Endothelial cell of umbilical vein (primary cell): Measurements from ENCODE around the gene GPATCH11. TPM values are rescaled to one million over a fixed set of nuclear protein-coding genes. Genes with fewer than 3 reads are reported as not detected.

Experiments
- BruUV-seq: library from RNA; stranded (reverse); fragments of 400-500 nt; replicated peaks from 2 replicates; lab custom pipeline; 2021; lab: Mats Ljungman, UMichigan
- CTCF ChIA-PET: fragments of 300-600, 350-600 bp; sonication (Branson Sonifier 250); formaldehyde crosslinking; loops from one replicate; lab custom pipeline; 2021; ENCODE audit warnings: antibody characterized with exemption, inconsistent platforms; lab: Charles Lee
- POLR2A ChIA-PET: fragments of 300-600, 350-600 bp; sonication (Branson Sonifier 250); formaldehyde crosslinking; loops from one replicate; lab custom pipeline; 2021; ENCODE audit warnings: antibody characterized with exemption, inconsistent platforms; lab: Charles Lee
- DNase-seq: peaks from one replicate; pipeline ENCODE4 v3.0.0-alpha.2; 2011; ENCODE audit warnings: low read depth, low spot score
- FAIRE-seq: peaks from 2 replicates; lab custom pipeline; 2011; peaks lifted over from hg19 to GRCh38; lab: Jason Lieb, UNC
- H2AFZ ChIP-seq: 2 replicates; pipeline ENCODE4 v1.6.0; 2012; ENCODE audit warnings: low read depth, low read length, control low read depth, inconsistent platforms
- H3K27ac ChIP-seq: 2 replicates; pipeline ENCODE4 v1.5.1; 2011; ENCODE audit warnings: low read depth, mild to moderate bottlenecking, control low read depth, low read length, moderate library complexity; ENCODE audit not compliant: insufficient read depth
- H3K27me3 ChIP-seq, 2 experiments: 2 replicates each; pipeline versions ENCODE4 v1.6.0 to v1.6.1; 2011; ENCODE audit warnings: low read length in 2 of 2, mixed read lengths in 1 of 2; ENCODE audit not compliant: control insufficient read depth in 2 of 2, insufficient read depth in 2 of 2
- H3K36me3 ChIP-seq, 2 experiments: 2 replicates in 1 of 2; 3 replicates in 1 of 2; pipeline ENCODE4 v1.5.1; 2011; ENCODE audit warnings: low read length in 2 of 2, mild to moderate bottlenecking in 1 of 2, moderate library complexity in 1 of 2; ENCODE audit not compliant: control insufficient read depth in 2 of 2, insufficient read depth in 2 of 2; ENCODE audit errors: extremely low read depth in 1 of 2
- H3K4me1 ChIP-seq: 3 replicates; pipeline ENCODE4 v1.5.1; 2011; ENCODE audit warnings: mild to moderate bottlenecking, low read length; ENCODE audit not compliant: control insufficient read depth, insufficient read depth; ENCODE audit errors: extremely low read depth
- H3K4me2 ChIP-seq: 2 replicates; pipeline ENCODE4 v1.6.1; 2011; ENCODE audit warnings: low read length, control low read depth, mixed read lengths; ENCODE audit not compliant: insufficient read depth
- H3K4me3 ChIP-seq, 3 experiments: fragments of 200-600 bp in 1 of 3; sonication (generic), shearing (Covaris generic) in 1 of 3; replicated peaks in 1 of 3; 2 replicates each; pipeline ENCODE4 v1.5.1; 2011 to 2016; ENCODE audit warnings: control low read depth in 3 of 3, low read length in 3 of 3, mild to moderate bottlenecking in 2 of 3, inconsistent platforms in 1 of 3, low read depth in 1 of 3, moderate library complexity in 1 of 3; ENCODE audit not compliant: insufficient read depth in 1 of 3
- H3K79me2 ChIP-seq: 2 replicates; pipeline ENCODE4 v1.6.0; 2012; ENCODE audit warnings: low read length, inconsistent platforms; ENCODE audit not compliant: control insufficient read depth, insufficient read depth
- H3K9ac ChIP-seq: replicated peaks from 2 replicates; pipeline ENCODE3; 2011; ENCODE audit warnings: low read length, control low read depth; ENCODE audit not compliant: insufficient read depth; ENCODE audit errors: extremely low read depth
- H3K9me1 ChIP-seq: replicated peaks from 3 replicates; pipeline ENCODE4 v1.6.0; 2011; ENCODE audit warnings: mild to moderate bottlenecking, low read length; ENCODE audit not compliant: control insufficient read depth, insufficient read depth; ENCODE audit errors: extremely low read depth
- H3K9me3 ChIP-seq: replicated peaks from 2 replicates; pipeline ENCODE4 v1.5.1; 2012; ENCODE audit warnings: low read length, inconsistent platforms; ENCODE audit not compliant: control insufficient read depth, insufficient read depth
- H4K20me1 ChIP-seq: replicated peaks from 2 replicates; pipeline ENCODE3; 2011; ENCODE audit warnings: mild to moderate bottlenecking, low read length; ENCODE audit not compliant: control insufficient read depth, insufficient read depth; ENCODE audit errors: extremely low read depth
- FOS ChIP-seq: IDR thresholded peaks from 2 replicates; pipeline ENCODE4 v1.6.1; 2011; ENCODE audit warnings: mild to moderate bottlenecking, low read length, moderate library complexity, borderline replicate concordance; ENCODE audit not compliant: insufficient read depth
- GATA2 ChIP-seq: IDR thresholded peaks from 2 replicates; pipeline ENCODE4 v1.7.0; 2011; ENCODE audit warnings: low read depth, mild to moderate bottlenecking, moderate library complexity, mixed read lengths, low read length; ENCODE audit not compliant: insufficient read length, insufficient read depth
- JUN ChIP-seq: IDR thresholded peaks from 2 replicates; pipeline ENCODE4 v1.6.1; 2011; ENCODE audit warnings: borderline replicate concordance, low read depth; ENCODE audit not compliant: insufficient read length, insufficient read depth
- POLR2A ChIP-seq: IDR thresholded peaks from 2 replicates; pipeline ENCODE4 v1.6.1; 2012; ENCODE audit warnings: low read depth, mild to moderate bottlenecking, control low read depth, low read length
- POLR2AphosphoS5 ChIP-seq: IDR thresholded peaks from 2 replicates; pipeline ENCODE4 v1.6.1; 2012; ENCODE audit warnings: low read depth, mild to moderate bottlenecking, control low read depth, low read length, moderate library complexity; ENCODE audit not compliant: insufficient read depth
- dilution Hi-C: fragments of 300-500 bp; cut with MboI; formaldehyde crosslinking; loops from one replicate; pipeline ENCODE4 v1.15.0; 2019; ENCODE audit warnings: low sequenced_read_pairs; ENCODE audit not compliant: extremely low pct_ligation_motif_present
- intact Hi-C: fragments of 100-400 bp; cut with micrococcal nuclease; formaldehyde crosslinking; loops from one replicate; pipeline ENCODE4 v1.10.0; 2022
- polyA plus RNA-seq, 4 experiments: library from polyadenylated mRNA; depleted of rRNA in 3 of 4; stranded (reverse) in 3 of 4; unstranded in 1 of 4; fragments of >200 nt; gene quantifications; 2 replicates each; pipeline versions ENCODE4 v1.2.1 to v1.2.3, GENCODE V29; 2011 to 2012; ENCODE audit warnings: missing spikeins in 1 of 4
- total RNA-seq: library from RNA; stranded (reverse); gene quantifications from 2 replicates; pipeline ENCODE4 v1.2.3, GENCODE V29; 2021
- TF ChIP-seq, protein P1 (sequence below), 2 donors: IDR thresholded peaks; 1 replicate in 1 of 2; 2 replicates in 1 of 2; pipeline ENCODE4 v1.5.1; 2011; ENCODE audit warnings: low read length in 2 of 2, mild to moderate bottlenecking in 2 of 2, moderate library complexity in 2 of 2, control low read depth in 1 of 2, inconsistent platforms in 1 of 2, low read depth in 1 of 2; ENCODE audit not compliant: insufficient read depth in 1 of 2; ENCODE audit errors: extremely low read depth in 1 of 2
- TF ChIP-seq, protein P2 (sequence below): IDR thresholded peaks from 2 replicates; pipeline ENCODE4 v1.6.1; 2011; ENCODE audit not compliant: insufficient read depth, insufficient read length

Gene GPATCH11
- total and polyA plus RNA-seq, 2 donors (not counting 3 experiments of a cell fraction or from before 2014, with no cell fraction given), result 2.1 to 10.2 TPM

DNA sequence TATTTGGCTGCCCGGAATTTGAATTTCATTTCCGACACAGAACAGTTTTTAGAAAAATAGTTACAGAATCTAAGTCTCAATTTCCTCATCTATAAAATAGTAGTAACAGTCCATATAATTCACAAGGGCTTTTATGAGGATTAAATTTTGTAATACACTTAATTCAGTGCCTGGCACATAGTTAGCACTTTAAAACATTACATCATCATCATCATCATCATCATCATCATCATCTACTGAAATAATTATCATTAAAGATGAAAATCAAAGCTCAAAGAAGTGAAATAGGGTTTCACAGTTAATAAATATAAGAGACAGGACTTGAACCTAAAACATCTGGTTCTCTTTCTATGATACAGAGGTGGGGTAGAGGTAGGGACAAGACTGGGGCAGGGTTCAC, 13.4 kb upstream of the GPATCH11 start:
- no peaks in the 10 kb centered on the region for H3K9me1 ChIP-seq
- dilution Hi-C loops, result no loop called here
- H3K9ac ChIP-seq, result no peak overlapping the region
- no peaks in the 10 kb centered on the region for H4K20me1 ChIP-seq
- TF ChIP-seq, protein P1, sequence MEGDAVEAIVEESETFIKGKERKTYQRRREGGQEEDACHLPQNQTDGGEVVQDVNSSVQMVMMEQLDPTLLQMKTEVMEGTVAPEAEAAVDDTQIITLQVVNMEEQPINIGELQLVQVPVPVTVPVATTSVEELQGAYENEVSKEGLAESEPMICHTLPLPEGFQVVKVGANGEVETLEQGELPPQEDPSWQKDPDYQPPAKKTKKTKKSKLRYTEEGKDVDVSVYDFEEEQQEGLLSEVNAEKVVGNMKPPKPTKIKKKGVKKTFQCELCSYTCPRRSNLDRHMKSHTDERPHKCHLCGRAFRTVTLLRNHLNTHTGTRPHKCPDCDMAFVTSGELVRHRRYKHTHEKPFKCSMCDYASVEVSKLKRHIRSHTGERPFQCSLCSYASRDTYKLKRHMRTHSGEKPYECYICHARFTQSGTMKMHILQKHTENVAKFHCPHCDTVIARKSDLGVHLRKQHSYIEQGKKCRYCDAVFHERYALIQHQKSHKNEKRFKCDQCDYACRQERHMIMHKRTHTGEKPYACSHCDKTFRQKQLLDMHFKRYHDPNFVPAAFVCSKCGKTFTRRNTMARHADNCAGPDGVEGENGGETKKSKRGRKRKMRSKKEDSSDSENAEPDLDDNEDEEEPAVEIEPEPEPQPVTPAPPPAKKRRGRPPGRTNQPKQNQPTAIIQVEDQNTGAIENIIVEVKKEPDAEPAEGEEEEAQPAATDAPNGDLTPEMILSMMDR (IDR thresholded peaks at IDR 0.05; ENCODE audit: extremely low read depth in 1 of 2, insufficient read depth in 1 of 2, low read depth in 1 of 2, low read length in 2 of 2), result no peak
- TF ChIP-seq GATA2 (no peak), POLR2A (no peak)
- TF ChIP-seq, protein P2, sequence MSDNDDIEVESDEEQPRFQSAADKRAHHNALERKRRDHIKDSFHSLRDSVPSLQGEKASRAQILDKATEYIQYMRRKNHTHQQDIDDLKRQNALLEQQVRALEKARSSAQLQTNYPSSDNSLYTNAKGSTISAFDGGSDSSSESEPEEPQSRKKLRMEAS, result no peak
- BruUV-seq, result no TSS peak
- FAIRE-seq (no peak), DNase-seq (no peak)
- H3K4me1 ChIP-seq, result no peaks in the 10 kb centered on the region
- no peaks in the 10 kb centered on the region for H3K9me3 ChIP-seq
- H3K36me3 ChIP-seq, result peaks cover 4 to 11% of the 10 kb centered on the region in 2 experiments
- no peak overlapping the region for H3K4me2 ChIP-seq
- intact Hi-C loops, result no loop called here
- no peak overlapping the region for H3K27ac ChIP-seq
- no peak overlapping the region for H2AFZ ChIP-seq
- ChIA-PET POLR2A (no interaction called here), CTCF (interaction anchor here (0.6 to 1.3 kb wide), 2 partner anchors 10 to 202 kb away, joined by 3 read pairs; no protein-coding TSS in a partner anchor)
- H3K4me3 ChIP-seq, result no peak overlapping the region
- no peaks in the 10 kb centered on the region for H3K27me3 ChIP-seq
- no peaks in the 10 kb centered on the region for H3K79me2 ChIP-seq

DNA sequence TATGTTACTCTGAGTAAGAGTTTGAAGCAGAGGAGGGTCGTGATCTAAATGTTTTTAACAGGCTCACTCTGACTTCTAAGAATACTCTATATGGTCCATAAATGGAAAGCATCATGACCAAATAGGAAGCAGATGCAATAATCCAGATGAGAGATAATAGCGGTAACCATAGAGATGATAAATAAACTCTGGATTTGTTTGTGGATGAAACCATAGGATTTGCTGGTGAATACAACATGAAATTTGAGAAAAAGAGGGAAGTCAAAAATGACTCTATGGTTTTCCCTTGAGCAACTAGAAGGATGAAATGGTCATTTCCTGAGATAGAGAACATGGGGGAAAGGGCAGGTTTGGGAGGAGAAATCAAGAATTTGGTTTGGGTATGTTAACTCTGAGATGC, 4.1 kb upstream of the GPATCH11 start:
- no peaks in the 10 kb centered on the region for H3K27me3 ChIP-seq
- peaks cover 5 to 9% of the 10 kb centered on the region in 2 experiments for H3K36me3 ChIP-seq
- H2AFZ ChIP-seq, result no peak overlapping the region
- no peak overlapping the region for H3K9ac ChIP-seq
- no peak overlapping the region for H3K27ac ChIP-seq
- peak; percentile 71 for DNase-seq
- H3K9me3 ChIP-seq, result no peaks in the 10 kb centered on the region
- H4K20me1 ChIP-seq, result no peaks in the 10 kb centered on the region
- peak overlapping the region; percentile 49 for H3K4me2 ChIP-seq
- intact Hi-C loops (loop anchor here (5.0 kb wide), 1 partner anchor 113 kb away; the partner anchor contains the start of gene STRN), dilution Hi-C loops (no loop called here)
- no peak for FAIRE-seq
- TF ChIP-seq, protein P1 (IDR thresholded peaks at IDR 0.05; ENCODE audit: extremely low read depth in 1 of 2, insufficient read depth in 1 of 2, low read depth in 1 of 2, low read length in 2 of 2), result no peak
- TF ChIP-seq JUN (no peak), FOS (no peak), POLR2AphosphoS5 (no peak)
- peaks cover 11% of the 10 kb centered on the region for H3K79me2 ChIP-seq
- BruUV-seq, result no TSS peak
- CTCF ChIA-PET, result no interaction called here
- H3K4me3 ChIP-seq, result no peak overlapping the region
- H3K4me1 ChIP-seq, result peaks cover 24% of the 10 kb centered on the region
- POLR2A ChIA-PET, result no interaction called here
- no peaks in the 10 kb centered on the region for H3K9me1 ChIP-seq
